ENCODE results near the gene GPR160.

DNA sequence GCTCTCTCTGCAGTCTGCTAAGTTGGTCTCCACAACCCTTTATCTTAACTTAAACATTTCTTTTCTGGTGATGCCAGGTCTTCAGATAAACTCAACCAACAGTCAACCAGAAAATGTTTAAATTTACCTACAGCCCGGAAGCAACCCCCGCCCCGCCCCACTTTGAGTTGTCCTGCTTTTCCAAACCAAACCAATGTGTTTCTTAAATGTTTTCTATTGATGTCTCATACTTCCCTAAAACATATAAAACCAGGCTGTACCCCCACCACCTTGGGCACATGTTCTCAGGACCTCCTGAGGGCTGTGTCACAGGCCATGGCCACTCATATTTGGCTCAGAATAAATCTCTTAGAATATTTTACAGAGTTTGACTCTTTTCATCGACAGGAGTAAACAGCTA lies 13.2 kb upstream of the GPR160 start:
- TF ChIP-seq, protein P1, sequence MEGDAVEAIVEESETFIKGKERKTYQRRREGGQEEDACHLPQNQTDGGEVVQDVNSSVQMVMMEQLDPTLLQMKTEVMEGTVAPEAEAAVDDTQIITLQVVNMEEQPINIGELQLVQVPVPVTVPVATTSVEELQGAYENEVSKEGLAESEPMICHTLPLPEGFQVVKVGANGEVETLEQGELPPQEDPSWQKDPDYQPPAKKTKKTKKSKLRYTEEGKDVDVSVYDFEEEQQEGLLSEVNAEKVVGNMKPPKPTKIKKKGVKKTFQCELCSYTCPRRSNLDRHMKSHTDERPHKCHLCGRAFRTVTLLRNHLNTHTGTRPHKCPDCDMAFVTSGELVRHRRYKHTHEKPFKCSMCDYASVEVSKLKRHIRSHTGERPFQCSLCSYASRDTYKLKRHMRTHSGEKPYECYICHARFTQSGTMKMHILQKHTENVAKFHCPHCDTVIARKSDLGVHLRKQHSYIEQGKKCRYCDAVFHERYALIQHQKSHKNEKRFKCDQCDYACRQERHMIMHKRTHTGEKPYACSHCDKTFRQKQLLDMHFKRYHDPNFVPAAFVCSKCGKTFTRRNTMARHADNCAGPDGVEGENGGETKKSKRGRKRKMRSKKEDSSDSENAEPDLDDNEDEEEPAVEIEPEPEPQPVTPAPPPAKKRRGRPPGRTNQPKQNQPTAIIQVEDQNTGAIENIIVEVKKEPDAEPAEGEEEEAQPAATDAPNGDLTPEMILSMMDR (IDR thresholded peaks at IDR 0.05; ENCODE audit: poor library complexity, severe bottlenecking), result no peak
- TF ChIP-seq TAF1 (IDR thresholded peaks at IDR 0.05; ENCODE audit: low read depth), result no peak
- no peak for TF ChIP-seq EZH2 (IDR thresholded peaks at IDR 0.05; ENCODE audit: borderline replicate concordance, insufficient read depth, low read length, poor library complexity, severe bottlenecking)
- TF ChIP-seq POLR2AphosphoS5 (IDR thresholded peaks at IDR 0.05), result no peak
- TF ChIP-seq SMC3 (conservative IDR thresholded peaks at IDR 0.05; ENCODE audit: poor library complexity), result no peak
- TF ChIP-seq MXI1 (conservative IDR thresholded peaks at IDR 0.05; ENCODE audit: poor library complexity, severe bottlenecking), result no peak
- no peak for TF ChIP-seq REST (IDR thresholded peaks at IDR 0.05; ENCODE audit: borderline replicate concordance)
- no peak for TF ChIP-seq RAD21 (conservative IDR thresholded peaks at IDR 0.05)
